Activated CD4-positive, alpha-beta T cell treated with anti-CD3 and anti-CD28 coated beads, Interleukin-2, amount 10 ng/mL, durations not matched to agents 24 days and 14 days (primary cell): ENCODE measurements around the gene COMMD1. TPM values are rescaled to one million over a fixed set of nuclear protein-coding genes. Genes with fewer than 3 reads are reported as not detected.
"Not testable (repeated sequence)": the region's sequence is repeated elsewhere in the genome, so short reads cannot be mapped to it uniquely, and the experiment has no call there.

ENCODE experiments used
- DNase-seq: peaks from one replicate; pipeline ENCODE4 v3.0.0; 2022
- H3K27ac Mint-ChIP-seq: one replicate; pipeline ENCODE4 v1.8.0; 2022; ENCODE audit warnings: mild to moderate bottlenecking, mixed read lengths
- H3K27me3 Mint-ChIP-seq: one replicate; pipeline ENCODE4 v1.8.0; 2022; ENCODE audit warnings: mixed read lengths
- H3K36me3 Mint-ChIP-seq: one replicate; pipeline ENCODE4 v1.8.0; 2022; ENCODE audit warnings: low read depth, mild to moderate bottlenecking, mixed read lengths
- H3K4me1 Mint-ChIP-seq: one replicate; pipeline ENCODE4 v1.8.0; 2021; ENCODE audit warnings: mixed read lengths
- H3K4me3 Mint-ChIP-seq: one replicate; pipeline ENCODE4 v1.8.0; 2022; ENCODE audit warnings: mild to moderate bottlenecking, moderate library complexity, mixed read lengths
- H3K9me3 Mint-ChIP-seq: one replicate; pipeline ENCODE4 v1.8.0; 2021; ENCODE audit warnings: mixed read lengths
- intact Hi-C: fragments of 100-400 bp; cut with micrococcal nuclease; formaldehyde crosslinking; loops from one replicate; pipeline ENCODE4 v1.15.1; 2023
- total RNA-seq: library from RNA; stranded (reverse); gene quantifications from 2 replicates; pipeline ENCODE4 v1.2.3, GENCODE V29; 2022

The COMMD1 gene
- total RNA-seq, 1 donor from 2014 or later, result 27.6 TPM

DNA sequence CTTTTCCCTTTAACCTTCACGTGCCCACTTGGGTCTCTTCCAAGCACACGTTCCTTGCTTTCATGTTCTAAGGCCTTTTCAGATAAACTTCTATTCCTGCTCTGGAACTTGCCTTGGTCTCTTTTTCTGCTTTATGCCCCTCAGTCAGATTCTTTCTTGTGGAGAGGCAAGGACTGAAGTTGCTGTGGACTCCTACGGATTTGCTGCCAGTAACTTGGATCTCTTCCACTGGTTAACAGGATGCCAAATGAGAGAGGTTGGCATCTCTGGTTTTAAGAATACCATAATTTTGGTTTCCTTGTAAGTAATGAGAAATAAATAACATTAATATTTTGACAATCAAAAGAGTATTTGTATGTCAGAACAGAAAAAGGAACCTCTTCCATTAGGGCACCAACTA is 33.0 kb downstream of the COMMD1 start:
- peaks cover 6% of the 10 kb centered on the region for H3K4me1 Mint-ChIP-seq
- H3K27ac Mint-ChIP-seq, result no peak overlapping the region
- no peak for DNase-seq
- no peaks in the 10 kb centered on the region for H3K27me3 Mint-ChIP-seq
- intact Hi-C loops, result no loop called here
- H3K36me3 Mint-ChIP-seq, result no peaks in the 10 kb centered on the region
- no peaks in the 10 kb centered on the region for H3K9me3 Mint-ChIP-seq
- no peak overlapping the region for H3K4me3 Mint-ChIP-seq

DNA sequence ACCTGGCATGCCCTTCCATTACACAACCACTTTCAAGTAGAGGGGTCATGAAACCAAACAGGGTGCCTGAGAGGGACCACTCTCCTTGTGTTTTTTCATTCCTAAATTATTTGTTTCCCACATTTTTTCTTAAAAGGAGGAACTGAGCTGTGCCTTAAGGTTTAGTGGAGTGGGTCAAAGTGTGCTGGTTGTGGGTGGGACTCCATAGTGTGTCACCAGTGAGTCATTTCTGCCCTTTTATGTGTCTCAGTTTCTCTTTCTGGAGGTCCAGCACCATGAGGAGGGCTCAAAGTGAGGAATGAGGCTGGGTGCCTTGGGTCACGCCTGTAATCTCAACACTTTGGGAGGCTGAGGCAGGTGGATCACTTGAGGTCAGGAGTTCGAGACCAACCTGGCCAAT is 37.8 kb downstream of the COMMD1 start:
- Mint-ChIP-seq H3K27me3 (no peaks in the 10 kb centered on the region), H3K36me3 (no peaks in the 10 kb centered on the region), H3K27ac (no peak overlapping the region), H3K9me3 (no peaks in the 10 kb centered on the region), H3K4me3 (no peak overlapping the region), H3K4me1 (peaks cover 6% of the 10 kb centered on the region)
- intact Hi-C loops, result no loop called here
- no peak for DNase-seq

DNA sequence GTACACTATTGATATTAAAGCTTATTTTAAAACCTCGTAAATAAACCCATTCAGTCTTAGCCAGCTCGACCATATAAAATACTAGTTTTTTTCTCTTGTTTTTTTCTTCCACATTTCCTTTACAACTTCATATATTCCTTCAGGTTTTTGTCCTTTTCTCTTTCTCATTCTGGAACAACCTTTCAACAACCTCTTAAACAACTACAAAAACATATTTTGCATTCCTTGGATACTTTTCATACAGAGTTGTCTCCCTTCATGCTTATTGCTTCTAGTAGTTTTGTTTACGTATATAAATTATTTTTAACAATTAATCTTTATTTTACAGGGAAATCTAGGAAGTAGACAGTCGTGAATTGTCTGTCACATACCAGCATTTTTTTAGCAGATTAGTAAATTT is 41.2 kb downstream of the COMMD1 start:
- Mint-ChIP-seq H3K36me3 (no peaks in the 10 kb centered on the region), H3K27ac (no peak overlapping the region), H3K27me3 (no peaks in the 10 kb centered on the region), H3K4me3 (no peak overlapping the region), H3K4me1 (peaks cover 6% of the 10 kb centered on the region), H3K9me3 (no peaks in the 10 kb centered on the region)
- intact Hi-C loops, result no loop called here
- DNase-seq, result no peak

DNA sequence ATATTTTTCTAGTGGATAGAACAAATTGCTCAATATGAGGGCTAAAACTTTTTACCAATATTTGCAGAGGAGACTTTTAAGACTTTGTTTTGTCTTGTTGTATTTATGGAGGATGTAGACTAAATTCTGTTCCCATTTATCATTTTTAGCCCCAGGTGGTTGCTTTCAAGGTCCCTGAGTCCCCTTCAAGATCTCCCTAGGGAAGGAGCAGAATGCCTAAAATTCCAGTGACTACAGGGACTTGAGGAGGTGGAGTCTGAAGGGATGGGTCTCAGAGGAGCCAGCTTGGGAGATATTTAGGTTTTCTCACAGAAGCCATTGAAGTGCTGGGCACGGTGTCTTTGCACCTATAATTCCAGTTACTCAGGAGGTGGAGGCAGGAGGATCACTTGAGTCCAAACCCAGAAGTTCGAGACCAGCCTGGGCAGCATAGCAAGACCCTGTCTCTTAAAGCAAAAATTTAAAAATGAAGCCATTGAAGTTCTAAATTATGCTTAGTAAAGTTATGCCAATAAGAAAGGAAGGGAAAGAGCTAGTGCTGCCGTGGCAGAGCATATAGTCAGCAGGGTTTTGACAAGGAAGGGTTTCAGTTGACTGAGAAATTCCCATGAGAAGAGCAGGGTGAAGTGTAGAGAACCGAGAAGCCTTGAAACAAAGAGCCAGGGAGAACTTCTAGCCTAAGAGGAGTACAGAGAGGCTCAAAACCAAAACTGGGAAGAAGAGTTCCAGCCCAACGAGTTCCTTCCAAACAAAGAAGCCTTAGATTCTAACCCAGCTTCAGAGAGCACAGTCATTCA is 43.4 kb downstream of the COMMD1 start:
- no peak for DNase-seq
- Mint-ChIP-seq H3K9me3 (no peaks in the 10 kb centered on the region), H3K27ac (no peak overlapping the region), H3K4me1 (no peaks in the 10 kb centered on the region), H3K4me3 (no peak overlapping the region), H3K36me3 (no peaks in the 10 kb centered on the region), H3K27me3 (no peaks in the 10 kb centered on the region)
- intact Hi-C loops, result no loop called here

DNA sequence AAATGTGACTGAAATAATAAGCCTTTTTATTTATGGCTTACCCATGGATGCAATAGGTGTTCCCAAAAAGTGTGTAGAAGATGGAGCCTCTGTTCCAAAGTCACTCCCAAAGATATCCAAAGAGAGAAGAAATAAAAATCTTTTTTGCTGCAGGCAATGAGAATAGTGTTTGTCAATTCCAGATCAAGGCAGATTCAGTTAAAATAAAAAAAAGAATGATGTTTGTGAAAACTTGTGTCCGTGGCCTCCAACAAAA is 43.9 kb downstream of the COMMD1 start:
- Mint-ChIP-seq H3K9me3 (no peaks in the 10 kb centered on the region), H3K27me3 (no peaks in the 10 kb centered on the region), H3K36me3 (no peaks in the 10 kb centered on the region), H3K27ac (no peak overlapping the region), H3K4me1 (no peaks in the 10 kb centered on the region), H3K4me3 (no peak overlapping the region)
- DNase-seq, result no peak
- intact Hi-C loops, result no loop called here

DNA sequence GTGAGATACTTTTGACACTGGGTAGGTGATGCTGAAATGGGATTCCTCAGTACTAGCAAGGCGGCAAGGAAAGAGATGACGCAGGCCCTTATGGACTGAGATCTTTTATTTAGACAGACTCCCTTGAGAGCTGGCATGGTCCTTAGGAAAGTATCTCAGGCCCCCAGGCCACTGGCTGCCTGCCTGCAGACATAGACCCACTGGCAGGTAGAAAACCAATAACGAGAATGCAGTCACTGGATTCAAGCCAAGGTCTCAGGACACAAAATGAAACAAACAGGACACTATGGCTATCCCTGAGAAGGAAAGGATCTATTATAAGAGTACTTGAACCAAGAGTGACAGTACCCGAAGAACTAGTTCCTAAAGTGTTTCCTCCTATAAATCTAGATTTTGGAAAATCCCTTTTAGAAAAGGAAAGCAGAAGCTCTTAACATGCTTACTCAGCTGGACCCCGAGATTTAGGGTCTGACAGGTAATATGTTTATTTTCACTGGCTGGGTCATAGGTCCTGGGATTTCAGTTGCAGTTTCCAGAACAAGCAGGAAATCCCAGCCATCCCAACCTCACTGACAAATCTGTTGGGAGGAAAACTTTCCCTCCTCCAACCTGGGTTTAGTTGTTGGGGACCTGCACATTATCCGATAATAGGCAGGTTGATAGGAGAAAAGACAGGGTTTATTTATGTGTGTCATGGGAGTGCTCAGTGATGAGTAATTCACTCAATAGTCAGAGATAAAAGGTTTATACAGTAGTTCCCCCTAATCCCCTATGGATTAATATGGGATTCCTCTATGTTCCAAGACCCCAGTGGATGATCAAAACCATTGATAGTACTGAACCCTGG is 44.5 kb downstream of the COMMD1 start:
- DNase-seq, result no peak
- intact Hi-C loops, result no loop called here
- no peaks in the 10 kb centered on the region for H3K27me3 Mint-ChIP-seq
- no peaks in the 10 kb centered on the region for H3K36me3 Mint-ChIP-seq
- H3K4me1 Mint-ChIP-seq, result no peaks in the 10 kb centered on the region
- H3K27ac Mint-ChIP-seq, result no peak overlapping the region
- no peak overlapping the region for H3K4me3 Mint-ChIP-seq
- no peaks in the 10 kb centered on the region for H3K9me3 Mint-ChIP-seq

DNA sequence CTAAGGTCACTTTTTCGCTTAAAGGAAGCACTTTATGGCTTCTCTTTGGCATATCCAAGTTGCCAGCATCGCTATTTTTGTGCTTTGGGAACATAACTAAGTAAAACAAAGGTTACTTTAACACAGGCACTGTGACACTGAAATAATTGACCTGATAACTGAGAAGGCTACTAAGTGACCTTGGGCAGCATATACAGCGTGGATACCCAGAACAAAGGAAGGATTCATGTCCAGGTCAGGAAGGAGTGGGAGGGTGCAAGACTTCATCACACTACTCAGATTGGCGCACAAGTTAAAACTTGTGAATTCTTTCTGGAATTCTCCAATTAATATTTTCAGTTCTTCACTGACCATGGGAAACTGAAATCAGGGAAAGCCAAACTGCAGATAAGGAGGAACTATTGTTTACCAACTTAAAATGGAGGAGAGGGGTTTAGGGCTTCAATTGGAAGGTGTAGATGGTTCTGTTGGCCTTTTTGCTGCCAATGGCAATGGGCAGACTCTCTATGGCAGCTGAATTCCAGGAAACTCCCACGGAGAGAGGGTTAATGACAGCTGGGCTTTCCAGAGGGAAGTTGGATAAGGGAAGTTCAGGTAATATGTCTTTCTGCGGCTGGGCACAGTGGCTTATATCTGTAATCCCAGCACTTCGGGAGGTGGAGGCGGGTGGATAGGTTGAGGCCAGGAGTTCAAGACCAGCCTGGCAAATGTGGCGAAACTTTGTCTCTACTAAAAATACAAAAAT is 45.3 kb downstream of the COMMD1 start:
- H3K27me3 Mint-ChIP-seq, result no peaks in the 10 kb centered on the region
- no peak overlapping the region for H3K4me3 Mint-ChIP-seq
- H3K4me1 Mint-ChIP-seq, result no peaks in the 10 kb centered on the region
- intact Hi-C loops, result no loop called here
- no peaks in the 10 kb centered on the region for H3K9me3 Mint-ChIP-seq
- no peak for DNase-seq
- H3K27ac Mint-ChIP-seq, result no peak overlapping the region
- no peaks in the 10 kb centered on the region for H3K36me3 Mint-ChIP-seq

DNA sequence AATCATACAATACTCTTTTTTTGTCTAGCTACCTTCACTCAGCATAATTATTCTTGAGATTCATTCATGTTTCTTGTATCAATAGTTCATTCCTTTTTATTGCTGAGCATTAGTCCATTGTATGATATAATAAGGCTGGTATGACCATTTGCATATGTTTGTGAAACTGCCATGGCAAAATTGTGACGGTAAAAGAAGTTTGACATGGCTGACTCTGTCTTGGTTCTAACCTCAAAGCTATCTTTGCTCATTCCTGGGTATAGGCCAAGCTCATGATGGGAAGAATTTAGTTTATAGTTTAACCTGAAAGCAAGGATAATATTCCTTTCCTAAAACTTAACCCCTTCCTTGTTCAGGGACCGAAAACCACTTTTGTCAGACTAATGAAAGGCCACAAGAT is 46.4 kb downstream of the COMMD1 start:
- no peak overlapping the region for H3K4me3 Mint-ChIP-seq
- no peaks in the 10 kb centered on the region for H3K4me1 Mint-ChIP-seq
- H3K36me3 Mint-ChIP-seq, result no peaks in the 10 kb centered on the region

DNA sequence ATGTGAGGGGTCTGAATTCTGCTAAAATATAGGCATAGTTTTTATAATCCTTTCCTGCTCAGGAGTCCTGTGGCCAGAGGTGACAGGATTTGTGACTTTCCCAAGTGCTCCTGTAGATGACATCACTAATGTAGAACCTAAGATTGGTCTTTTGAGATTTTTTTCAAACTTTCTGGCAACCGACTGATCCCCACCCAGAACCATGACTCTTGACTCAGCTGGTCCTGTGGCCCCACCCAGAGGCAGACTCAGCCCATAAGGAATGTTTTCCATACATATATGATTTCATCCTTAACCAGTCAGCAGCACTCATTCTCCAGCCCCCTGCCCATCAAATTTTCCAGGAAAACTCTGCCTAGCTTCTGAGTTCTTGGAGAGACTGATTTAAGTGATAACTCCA is 46.8 kb downstream of the COMMD1 start:
- Mint-ChIP-seq H3K36me3 (no peaks in the 10 kb centered on the region), H3K27me3 (no peaks in the 10 kb centered on the region), H3K27ac (no peak overlapping the region), H3K4me1 (no peaks in the 10 kb centered on the region), H3K4me3 (no peak overlapping the region), H3K9me3 (no peaks in the 10 kb centered on the region)
- no peak for DNase-seq
- intact Hi-C loops, result no loop called here

More for the DNA sequence above, 46.4 kb downstream of the COMMD1 start:
- no peaks in the 10 kb centered on the region for H3K9me3 Mint-ChIP-seq
- H3K27ac Mint-ChIP-seq, result no peak overlapping the region
- no peaks in the 10 kb centered on the region for H3K27me3 Mint-ChIP-seq
- intact Hi-C loops, result no loop called here
- no peak for DNase-seq

DNA sequence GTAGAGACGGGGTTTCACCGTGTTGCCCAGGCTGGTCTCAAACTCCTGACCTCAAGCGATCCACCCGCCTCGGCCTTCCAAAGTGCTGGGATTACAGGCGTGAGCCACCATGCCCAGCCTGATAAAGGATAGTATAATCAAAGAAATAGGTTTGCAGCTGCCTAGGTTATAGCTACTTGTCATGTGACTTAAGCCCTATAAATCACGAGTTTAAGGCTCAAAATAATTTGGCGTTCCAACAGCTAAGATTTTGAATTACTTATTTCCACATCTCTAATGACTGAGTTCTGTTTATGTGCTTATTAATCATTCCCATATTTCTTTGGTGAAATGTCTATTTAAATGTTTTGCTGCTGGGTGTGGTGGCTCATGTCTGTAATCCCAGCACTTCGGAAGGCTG is 49.4 kb downstream of the COMMD1 start:
- H3K4me3 Mint-ChIP-seq, H3K4me1 Mint-ChIP-seq, H3K36me3 Mint-ChIP-seq, H3K9me3 Mint-ChIP-seq, H3K27ac Mint-ChIP-seq, DNase-seq, H3K27me3 Mint-ChIP-seq, intact Hi-C loops: not testable (repeated sequence)

DNA sequence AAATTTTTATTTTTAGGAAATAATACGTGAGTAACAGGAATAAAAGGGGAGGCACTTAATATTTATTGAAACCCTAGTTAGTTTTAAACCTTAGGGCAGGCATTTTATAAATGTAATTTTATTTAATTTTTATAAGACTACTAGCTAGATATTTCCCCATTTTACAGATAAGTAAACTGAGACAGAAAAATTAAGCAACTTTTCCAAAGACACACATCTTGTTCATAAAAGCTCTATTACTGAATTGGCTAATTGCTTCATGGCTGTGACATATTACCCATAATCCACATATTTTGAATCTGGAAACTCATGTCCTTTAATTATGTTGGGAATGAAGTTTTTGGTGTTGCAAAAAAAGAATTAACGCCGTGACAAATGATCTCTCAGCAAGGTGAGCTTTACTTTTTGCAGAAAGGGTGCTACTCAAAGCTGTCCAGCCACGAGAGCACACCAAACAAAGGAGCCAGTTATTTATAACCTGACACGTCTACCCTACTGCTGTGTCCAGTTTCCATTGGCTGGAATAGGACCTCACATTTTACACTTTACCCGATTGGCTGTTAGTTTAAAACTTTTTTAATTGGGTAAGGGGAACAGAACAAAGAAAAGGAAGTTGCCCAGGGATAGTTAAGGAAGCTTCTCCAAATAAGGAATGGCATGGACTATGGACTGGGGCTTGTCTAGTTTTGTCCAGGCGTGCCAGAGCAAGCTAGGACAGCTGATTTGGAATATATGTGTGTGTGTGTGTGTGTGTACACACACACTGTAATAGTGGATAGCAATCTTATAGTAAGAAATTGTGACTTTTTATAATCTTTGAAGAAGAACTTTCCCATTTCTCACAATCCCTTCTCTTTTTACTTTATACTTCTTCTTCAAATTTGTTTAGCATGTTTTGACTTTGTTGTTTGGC is 54.2 kb downstream of the COMMD1 start:
- Mint-ChIP-seq H3K27ac (no peak overlapping the region), H3K4me1 (peaks cover 7% of the 10 kb centered on the region), H3K9me3 (no peaks in the 10 kb centered on the region), H3K27me3 (no peaks in the 10 kb centered on the region), H3K4me3 (no peak overlapping the region), H3K36me3 (no peaks in the 10 kb centered on the region)
- DNase-seq, result no peak
- intact Hi-C loops, result no loop called here

DNA sequence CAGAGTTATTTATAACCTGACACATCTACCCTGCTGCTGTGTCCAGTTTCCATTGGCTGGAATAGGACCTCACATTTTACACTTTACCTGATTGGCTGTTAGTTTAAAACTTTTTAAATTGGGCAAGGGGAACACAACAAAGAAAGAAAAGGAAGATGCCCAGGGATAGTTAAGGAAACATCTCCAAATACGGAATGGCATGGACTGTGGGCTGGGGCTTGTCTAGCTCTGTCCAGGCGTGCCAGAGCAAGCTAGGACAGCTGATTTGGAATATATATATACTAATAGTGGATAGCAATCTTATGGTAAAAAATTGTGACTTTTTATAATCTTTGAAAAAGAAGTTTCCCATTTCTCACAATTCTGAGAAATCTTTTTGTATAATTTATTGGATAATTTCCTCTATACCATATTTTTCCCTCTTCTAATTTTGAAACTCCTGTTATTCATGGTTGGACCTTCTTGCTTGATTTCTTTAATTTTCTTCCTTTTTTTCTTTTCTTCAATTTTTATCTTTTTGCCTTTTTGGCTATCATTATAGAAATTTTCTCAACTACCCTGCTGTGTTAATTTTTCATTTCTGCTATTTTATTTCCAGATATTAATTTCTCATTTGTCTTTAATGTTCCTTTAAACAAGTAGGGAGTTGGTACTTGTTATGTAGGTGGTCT is 55.9 kb downstream of the COMMD1 start:
- Mint-ChIP-seq H3K4me3 (no peak overlapping the region), H3K36me3 (no peaks in the 10 kb centered on the region)

More for the DNA sequence above, 55.9 kb downstream of the COMMD1 start:
- Mint-ChIP-seq H3K27me3 (no peaks in the 10 kb centered on the region), H3K27ac (no peak overlapping the region), H3K4me1 (peaks cover 7% of the 10 kb centered on the region), H3K9me3 (no peaks in the 10 kb centered on the region)
- DNase-seq, result no peak
- intact Hi-C loops, result no loop called here
